ENCODE measurements around the gene KBTBD7. TPM values are rescaled to one million over a fixed set of nuclear protein-coding genes. Genes with fewer than 3 reads are reported as not detected.
A peak's percentile ranks its signal among the peaks of the same experiment; 100 is the strongest.

Gene KBTBD7
- total RNA-seq, 1 experiment from 2014 or later = 5.2 TPM

GRCh38 chr13:41159174-41159573 is 35.2 kb downstream of the KBTBD7 start:
- Histone ChIP-seq H2AFZ (ENCODE audit: low read length) (no peak overlapping the region), H4K20me1 (ENCODE audit: insufficient read depth, low read depth, low read length) (no peaks in the 10 kb centered on the region), H3K36me3 (ENCODE audit: insufficient read depth, low read length) (no peaks in the 10 kb centered on the region), H3K27me3 (ENCODE audit: low read length) (no peaks in the 10 kb centered on the region), H3K4me3 (ENCODE audit: low read length) (no peak overlapping the region), H3K27ac (ENCODE audit: low read length) (no peak overlapping the region), H3K9ac (ENCODE audit: low read length) (no peak overlapping the region), H3K79me2 (ENCODE audit: low read length) (no peaks in the 10 kb centered on the region), H3K9me2 (replicated peaks; ENCODE audit: insufficient read depth, low read length) (no peaks in the 10 kb centered on the region), H3K4me2 (ENCODE audit: low read depth, low read length, poor library complexity, severe bottlenecking) (no peak overlapping the region), H3K4me1 (ENCODE audit: low read length) (no peaks in the 10 kb centered on the region), H3K9me3 (ENCODE audit: low read length) (no peaks in the 10 kb centered on the region)
- DNase-seq = no peak

GRCh38 chr13:41157048-41157717 is 37.2 kb downstream of the KBTBD7 start:
- no peaks in the 10 kb centered on the region for H3K27me3 ChIP-seq (ENCODE audit: low read length)
- H3K4me3 ChIP-seq (ENCODE audit: low read length) = no peak overlapping the region
- H3K79me2 ChIP-seq (ENCODE audit: low read length) = no peaks in the 10 kb centered on the region
- no peak overlapping the region for H3K9ac ChIP-seq (ENCODE audit: low read length)
- H3K4me1 ChIP-seq (ENCODE audit: low read length) = no peaks in the 10 kb centered on the region
- no peak for DNase-seq
- no peaks in the 10 kb centered on the region for H4K20me1 ChIP-seq (ENCODE audit: insufficient read depth, low read depth, low read length)
- no peak overlapping the region for H2AFZ ChIP-seq (ENCODE audit: low read length)
- H3K36me3 ChIP-seq (ENCODE audit: insufficient read depth, low read length) = no peaks in the 10 kb centered on the region
- H3K9me2 ChIP-seq (replicated peaks; ENCODE audit: insufficient read depth, low read length) = no peaks in the 10 kb centered on the region
- no peak overlapping the region for H3K27ac ChIP-seq (ENCODE audit: low read length)
- H3K9me3 ChIP-seq (ENCODE audit: low read length) = peaks cover 4% of the 10 kb centered on the region; the same call in 1 of the 2 replicates
- H3K4me2 ChIP-seq (ENCODE audit: low read depth, low read length, poor library complexity, severe bottlenecking) = no peak overlapping the region

GRCh38 chr13:41156620-41157019 is 37.7 kb downstream of the KBTBD7 start:
- Histone ChIP-seq H3K36me3 (ENCODE audit: insufficient read depth, low read length) (no peaks in the 10 kb centered on the region), H3K9me3 (ENCODE audit: low read length) (peaks cover 10% of the 10 kb centered on the region; the same call in 1 of the 2 replicates), H3K27me3 (ENCODE audit: low read length) (no peaks in the 10 kb centered on the region), H3K4me3 (ENCODE audit: low read length) (no peak overlapping the region), H3K9me2 (replicated peaks; ENCODE audit: insufficient read depth, low read length) (no peaks in the 10 kb centered on the region), H4K20me1 (ENCODE audit: insufficient read depth, low read depth, low read length) (no peaks in the 10 kb centered on the region), H3K4me1 (ENCODE audit: low read length) (no peaks in the 10 kb centered on the region), H3K79me2 (ENCODE audit: low read length) (no peaks in the 10 kb centered on the region), H3K9ac (ENCODE audit: low read length) (no peak overlapping the region), H2AFZ (ENCODE audit: low read length) (no peak overlapping the region), H3K27ac (ENCODE audit: low read length) (no peak overlapping the region), H3K4me2 (ENCODE audit: low read depth, low read length, poor library complexity, severe bottlenecking) (no peak overlapping the region)
- DNase-seq = no peak

GRCh38 chr13:41154042-41154441 is 40.3 kb downstream of the KBTBD7 start:
- H3K9ac ChIP-seq (ENCODE audit: low read length) = no peak overlapping the region
- no peaks in the 10 kb centered on the region for H3K27me3 ChIP-seq (ENCODE audit: low read length)
- no peak overlapping the region for H3K27ac ChIP-seq (ENCODE audit: low read length)
- H2AFZ ChIP-seq (ENCODE audit: low read length) = no peak overlapping the region
- H3K9me3 ChIP-seq (ENCODE audit: low read length) = peaks cover 28% of the 10 kb centered on the region
- no peak for DNase-seq
- H3K4me2 ChIP-seq (ENCODE audit: low read depth, low read length, poor library complexity, severe bottlenecking) = no peak overlapping the region
- no peaks in the 10 kb centered on the region for H4K20me1 ChIP-seq (ENCODE audit: insufficient read depth, low read depth, low read length)
- H3K36me3 ChIP-seq (ENCODE audit: insufficient read depth, low read length) = 0 out of 2 replicates have a peak, but pooled peaks cover 5% of the 10 kb centered on the region
- H3K79me2 ChIP-seq (ENCODE audit: low read length) = no peaks in the 10 kb centered on the region
- H3K4me3 ChIP-seq (ENCODE audit: low read length) = no peak overlapping the region
- H3K9me2 ChIP-seq (replicated peaks; ENCODE audit: insufficient read depth, low read length) = no peaks in the 10 kb centered on the region
- no peaks in the 10 kb centered on the region for H3K4me1 ChIP-seq (ENCODE audit: low read length)

- no peaks in the 10 kb centered on the region for H3K79me2 ChIP-seq (ENCODE audit: low read length)
- H3K27ac ChIP-seq (ENCODE audit: low read length) = no peak overlapping the region
- no peak overlapping the region for H3K4me3 ChIP-seq (ENCODE audit: low read length)
- no peaks in the 10 kb centered on the region for H3K9me2 ChIP-seq (replicated peaks; ENCODE audit: insufficient read depth, low read length)
- H3K4me2 ChIP-seq (ENCODE audit: low read depth, low read length, poor library complexity, severe bottlenecking) = no peak overlapping the region
- H3K4me1 ChIP-seq (ENCODE audit: low read length) = no peaks in the 10 kb centered on the region
- peaks cover 46% of the 10 kb centered on the region for H3K9me3 ChIP-seq (ENCODE audit: low read length)
- DNase-seq = peak; percentile 20
- H2AFZ ChIP-seq (ENCODE audit: low read length) = no peak overlapping the region
- no peaks in the 10 kb centered on the region for H3K27me3 ChIP-seq (ENCODE audit: low read length)
- 0 out of 2 replicates have a peak, but pooled peaks cover 5% of the 10 kb centered on the region for H3K36me3 ChIP-seq (ENCODE audit: insufficient read depth, low read length)
- H4K20me1 ChIP-seq (ENCODE audit: insufficient read depth, low read depth, low read length) = no peaks in the 10 kb centered on the region
- H3K9ac ChIP-seq (ENCODE audit: low read length) = no peak overlapping the region
Observed at GRCh38 chr13:41152005-41152404, 42.4 kb downstream of the KBTBD7 start.

GRCh38 chr13:41150058-41150457 is 44.3 kb downstream of the KBTBD7 start:
- Histone ChIP-seq H3K9me3 (ENCODE audit: low read length) (peaks cover 51% of the 10 kb centered on the region), H3K36me3 (ENCODE audit: insufficient read depth, low read length) (0 out of 2 replicates have a peak, but pooled peaks cover 5% of the 10 kb centered on the region), H4K20me1 (ENCODE audit: insufficient read depth, low read depth, low read length) (no peaks in the 10 kb centered on the region), H3K79me2 (ENCODE audit: low read length) (no peaks in the 10 kb centered on the region), H2AFZ (ENCODE audit: low read length) (no peak overlapping the region), H3K27me3 (ENCODE audit: low read length) (no peaks in the 10 kb centered on the region), H3K9me2 (replicated peaks; ENCODE audit: insufficient read depth, low read length) (no peaks in the 10 kb centered on the region), H3K4me3 (ENCODE audit: low read length) (no peak overlapping the region), H3K4me1 (ENCODE audit: low read length) (no peaks in the 10 kb centered on the region), H3K27ac (ENCODE audit: low read length) (no peak overlapping the region), H3K9ac (ENCODE audit: low read length) (no peak overlapping the region), H3K4me2 (ENCODE audit: low read depth, low read length, poor library complexity, severe bottlenecking) (no peak overlapping the region)
- DNase-seq = no peak

- Histone ChIP-seq H3K4me3 (ENCODE audit: low read length) (no peak overlapping the region), H2AFZ (ENCODE audit: low read length) (no peak overlapping the region), H3K9me2 (replicated peaks; ENCODE audit: insufficient read depth, low read length) (no peaks in the 10 kb centered on the region), H3K27me3 (ENCODE audit: low read length) (no peaks in the 10 kb centered on the region), H3K79me2 (ENCODE audit: low read length) (no peaks in the 10 kb centered on the region), H3K4me2 (ENCODE audit: low read depth, low read length, poor library complexity, severe bottlenecking) (no peak overlapping the region), H3K36me3 (ENCODE audit: insufficient read depth, low read length) (0 out of 2 replicates have a peak, but pooled peaks cover 5% of the 10 kb centered on the region), H3K9ac (ENCODE audit: low read length) (no peak overlapping the region), H3K4me1 (ENCODE audit: low read length) (no peaks in the 10 kb centered on the region), H4K20me1 (ENCODE audit: insufficient read depth, low read depth, low read length) (no peaks in the 10 kb centered on the region), H3K27ac (ENCODE audit: low read length) (no peak overlapping the region), H3K9me3 (ENCODE audit: low read length) (peaks cover 51% of the 10 kb centered on the region)
- DNase-seq = no peak
Observed at GRCh38 chr13:41148419-41149283, 45.7 kb downstream of the KBTBD7 start.

- Histone ChIP-seq H4K20me1 (ENCODE audit: insufficient read depth, low read depth, low read length) (no peaks in the 10 kb centered on the region), H3K27ac (ENCODE audit: low read length) (no peak overlapping the region), H3K27me3 (ENCODE audit: low read length) (no peaks in the 10 kb centered on the region), H3K9me3 (ENCODE audit: low read length) (peaks cover 36% of the 10 kb centered on the region), H3K9me2 (replicated peaks; ENCODE audit: insufficient read depth, low read length) (no peaks in the 10 kb centered on the region), H3K36me3 (ENCODE audit: insufficient read depth, low read length) (0 out of 2 replicates have a peak, but pooled peaks cover 3% of the 10 kb centered on the region), H3K4me2 (ENCODE audit: low read depth, low read length, poor library complexity, severe bottlenecking) (no peak overlapping the region), H3K79me2 (ENCODE audit: low read length) (no peaks in the 10 kb centered on the region), H3K4me3 (ENCODE audit: low read length) (no peak overlapping the region), H3K4me1 (ENCODE audit: low read length) (no peaks in the 10 kb centered on the region), H3K9ac (ENCODE audit: low read length) (no peak overlapping the region), H2AFZ (ENCODE audit: low read length) (no peak overlapping the region)
- DNase-seq = no peak
Observed at GRCh38 chr13:41145136-41145908, 49.0 kb downstream of the KBTBD7 start.
